NT2/D1 (cell line): ENCODE measurements around the gene SETD1B.

ENCODE experiments used
- DNase-seq: peaks from one replicate; pipeline ENCODE4 v3.0.0-alpha.2; 2011; ENCODE audit warnings: low read depth, low spot score
- H3K27me3 ChIP-seq: 2 replicates; pipeline ENCODE4 v1.6.0; 2011; ENCODE audit warnings: mild to moderate bottlenecking; ENCODE audit not compliant: insufficient read length, insufficient read depth
- H3K36me3 ChIP-seq: 2 replicates; pipeline ENCODE4 v1.6.1; 2011; ENCODE audit warnings: mild to moderate bottlenecking, low read length, mixed read lengths; ENCODE audit not compliant: insufficient read depth, insufficient read length
- H3K4me1 ChIP-seq: 2 replicates; pipeline ENCODE4 v1.5.1; 2011; ENCODE audit not compliant: insufficient read depth, insufficient read length
- H3K4me3 ChIP-seq: 2 replicates; pipeline ENCODE4 v1.5.1; 2011; ENCODE audit warnings: low read depth; ENCODE audit not compliant: insufficient read length
- H3K9ac ChIP-seq: 2 replicates; pipeline ENCODE4 v1.6.0; 2011; ENCODE audit warnings: low read depth; ENCODE audit not compliant: insufficient read length
- H3K9me3 ChIP-seq: 2 replicates; pipeline ENCODE4 v1.5.1; 2011; ENCODE audit warnings: mild to moderate bottlenecking, low read length; ENCODE audit not compliant: insufficient read depth
- SUZ12 ChIP-seq: IDR thresholded peaks from 2 replicates; pipeline ENCODE4 v1.6.1; 2011; ENCODE audit not compliant: insufficient read length, insufficient read depth; ENCODE audit errors: extremely low read depth
- YY1 ChIP-seq: IDR thresholded peaks from 2 replicates; pipeline ENCODE4 v1.6.1; 2011; ENCODE audit not compliant: insufficient read length, insufficient read depth
- ZNF274 ChIP-seq: IDR thresholded peaks from 2 replicates; pipeline ENCODE4 v1.6.1; 2011; ENCODE audit warnings: mild to moderate bottlenecking, low read depth, low read length

SETD1B gene

DNA sequence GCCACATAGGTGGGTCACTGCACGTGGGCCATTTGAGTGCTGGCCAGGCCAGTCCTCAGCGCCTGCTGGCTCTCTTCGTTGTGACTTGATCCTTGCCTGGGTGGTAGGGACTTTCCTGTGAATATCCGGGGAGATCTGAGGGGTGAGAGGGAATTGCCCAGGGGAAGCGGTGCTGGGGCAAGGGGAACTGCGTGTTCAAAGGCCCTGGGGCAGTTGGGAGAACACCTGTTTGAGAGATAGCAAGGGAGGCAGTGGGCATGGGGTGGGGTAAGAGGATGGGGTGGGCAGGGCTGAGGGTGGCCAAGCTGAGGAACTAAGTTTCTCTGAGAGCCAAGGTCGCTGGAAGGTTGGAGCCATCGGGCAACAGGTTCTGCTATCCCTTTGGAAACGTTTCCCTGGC is 25.0 kb downstream of the SETD1B start:
- no peaks in the 10 kb centered on the region for H3K9me3 ChIP-seq
- no peak overlapping the region for H3K9ac ChIP-seq
- H3K27me3 ChIP-seq = no peaks in the 10 kb centered on the region
- TF ChIP-seq YY1 = no peak
- no peak for TF ChIP-seq ZNF274
- no peak for TF ChIP-seq SUZ12
- no peak overlapping the region for H3K4me3 ChIP-seq
- peaks cover 5% of the 10 kb centered on the region for H3K4me1 ChIP-seq
- no peak for DNase-seq
- peaks cover 83% of the 10 kb centered on the region for H3K36me3 ChIP-seq

DNA sequence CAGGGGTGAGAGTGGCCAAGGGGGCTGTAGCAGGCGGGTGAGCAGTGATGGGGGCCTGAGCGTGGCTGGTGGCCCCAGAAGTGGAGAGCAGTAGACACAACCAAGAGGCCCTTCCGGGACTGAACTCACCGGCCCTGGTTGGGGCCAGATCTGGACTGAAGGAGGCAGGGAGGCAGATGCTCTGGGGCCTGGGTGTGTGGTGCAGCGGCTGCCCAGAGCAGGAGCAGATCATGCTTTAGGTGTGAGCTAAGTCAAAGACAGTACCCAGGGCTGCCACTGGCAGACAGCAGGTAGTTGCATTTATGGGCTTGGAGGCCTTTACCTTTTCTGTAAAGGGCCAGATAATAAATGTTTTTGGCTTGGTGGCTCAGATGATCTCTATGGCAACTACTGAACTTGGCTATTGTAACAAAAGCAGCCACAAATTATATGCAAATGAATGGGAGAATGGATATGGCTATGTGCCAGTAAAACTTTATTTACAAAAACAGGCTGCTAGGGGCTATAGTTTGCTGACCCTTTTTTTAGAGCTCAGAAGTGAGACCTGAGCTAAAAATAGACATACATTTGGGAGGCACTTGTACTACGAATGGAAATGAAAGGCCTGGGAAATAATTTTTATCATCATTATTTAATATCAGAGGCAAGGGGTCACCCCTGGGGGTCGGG is 25.6 kb downstream of the SETD1B start:
- Histone ChIP-seq H3K9me3 (no peaks in the 10 kb centered on the region), H3K36me3 (peaks cover 78% of the 10 kb centered on the region), H3K27me3 (no peaks in the 10 kb centered on the region), H3K4me3 (no peak overlapping the region), H3K9ac (no peak overlapping the region), H3K4me1 (peaks cover 5% of the 10 kb centered on the region)
- TF ChIP-seq YY1 (no peak), ZNF274 (no peak), SUZ12 (no peak)
- DNase-seq = no peak

DNA sequence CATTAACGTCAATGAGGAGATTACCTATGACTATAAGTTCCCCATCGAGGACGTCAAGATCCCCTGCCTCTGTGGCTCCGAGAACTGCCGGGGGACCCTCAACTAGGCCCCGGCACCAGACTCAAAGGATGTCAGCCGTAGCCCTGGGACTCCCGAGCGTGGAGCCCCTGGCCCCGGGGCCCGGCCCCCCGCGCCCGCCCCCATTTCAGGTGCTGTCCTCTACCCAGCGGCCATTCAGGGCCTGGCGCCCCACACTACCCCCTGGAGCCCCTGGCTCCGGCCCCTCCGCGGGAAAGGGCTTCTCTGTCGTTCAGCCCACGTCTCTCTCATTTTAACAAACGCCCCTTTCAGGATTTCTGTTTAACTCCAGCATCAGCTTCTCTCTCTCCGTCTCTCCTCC is 26.3 kb downstream of the SETD1B start:
- Histone ChIP-seq H3K4me1 (peaks cover 5% of the 10 kb centered on the region), H3K9ac (no peak overlapping the region), H3K36me3 (peaks cover 71% of the 10 kb centered on the region), H3K27me3 (no peaks in the 10 kb centered on the region), H3K4me3 (no peak overlapping the region), H3K9me3 (no peaks in the 10 kb centered on the region)
- TF ChIP-seq YY1 (no peak), SUZ12 (no peak), ZNF274 (no peak)
- DNase-seq = no peak

DNA sequence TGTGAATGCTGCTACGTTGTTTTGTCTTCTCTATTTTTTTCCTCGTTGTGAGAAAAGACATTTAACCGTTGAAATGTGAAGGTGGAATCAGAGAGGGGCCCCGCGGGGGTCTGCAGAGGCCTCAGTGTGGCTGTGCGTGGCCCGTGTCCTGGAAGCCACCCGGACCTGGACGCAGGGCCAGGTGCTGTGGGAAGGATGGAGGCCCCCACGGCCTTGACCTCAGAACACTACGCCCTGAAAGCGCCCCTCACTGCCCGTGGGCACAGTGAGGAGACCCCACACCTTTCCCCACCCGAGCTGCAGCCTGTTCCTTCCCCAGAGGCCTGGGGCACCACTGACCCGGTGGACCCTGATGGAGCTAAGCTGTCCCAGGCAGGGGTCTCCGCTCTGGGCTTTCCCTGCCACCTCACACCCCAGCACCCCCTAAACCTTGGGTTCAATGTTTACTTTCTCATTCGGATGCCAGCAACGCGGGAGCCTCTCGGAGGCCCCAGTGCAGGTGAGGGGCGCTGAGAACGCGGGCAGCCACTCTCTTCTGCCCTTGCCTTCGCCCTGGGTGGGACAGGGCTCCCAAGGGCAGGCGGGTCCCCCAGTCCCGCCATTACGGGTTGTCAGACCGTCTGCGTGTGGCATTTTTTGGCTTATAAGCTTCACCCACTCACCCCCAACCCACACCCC is 26.9 kb downstream of the SETD1B start:
- no peaks in the 10 kb centered on the region for H3K27me3 ChIP-seq
- no peak overlapping the region for H3K4me3 ChIP-seq
- peaks cover 5% of the 10 kb centered on the region for H3K4me1 ChIP-seq
- H3K36me3 ChIP-seq = peaks cover 67% of the 10 kb centered on the region
- no peak for TF ChIP-seq YY1
- no peak for TF ChIP-seq SUZ12
- TF ChIP-seq ZNF274 = no peak
- DNase-seq = no peak
- H3K9ac ChIP-seq = no peak overlapping the region
- H3K9me3 ChIP-seq = no peaks in the 10 kb centered on the region

DNA sequence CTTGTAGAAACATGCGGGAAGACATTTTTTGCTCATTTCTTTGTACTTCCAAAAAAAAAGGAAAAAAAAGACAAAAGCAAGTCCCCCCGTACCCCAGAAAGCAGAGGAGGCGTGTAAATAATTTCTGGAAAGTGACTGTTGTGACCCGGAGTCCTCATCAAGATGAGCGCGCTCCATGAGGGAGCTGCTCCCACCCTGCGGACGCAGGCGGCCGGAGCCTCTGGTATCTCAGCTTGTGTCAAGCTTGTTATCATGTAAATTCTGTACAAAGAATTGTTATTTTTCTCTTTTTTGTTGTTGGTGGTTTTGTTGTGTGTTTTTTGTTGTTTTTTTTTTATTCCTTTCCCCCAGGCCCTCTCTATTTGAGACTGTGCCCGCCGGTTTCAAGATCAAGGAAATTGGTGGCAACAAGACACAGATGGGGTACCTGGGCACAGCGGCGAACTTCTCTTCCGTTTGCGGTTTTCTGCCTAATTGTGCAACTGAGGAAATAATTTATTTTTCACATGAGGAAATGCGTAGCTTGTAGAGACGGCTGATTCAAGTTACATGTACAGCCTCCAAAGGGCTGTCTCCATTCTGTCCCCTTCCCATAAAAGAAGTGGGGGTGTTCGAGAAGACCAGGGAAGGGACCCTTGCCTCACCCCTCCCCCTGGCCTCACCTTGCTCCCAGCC is 27.9 kb downstream of the SETD1B start:
- peaks cover 5% of the 10 kb centered on the region for H3K4me1 ChIP-seq
- peaks cover 57% of the 10 kb centered on the region for H3K36me3 ChIP-seq
- no peaks in the 10 kb centered on the region for H3K27me3 ChIP-seq
- no peak for DNase-seq
- TF ChIP-seq YY1 (no peak), SUZ12 (no peak), ZNF274 (no peak)
- no peak overlapping the region for H3K9ac ChIP-seq
- H3K4me3 ChIP-seq = no peak overlapping the region
- no peaks in the 10 kb centered on the region for H3K9me3 ChIP-seq

DNA sequence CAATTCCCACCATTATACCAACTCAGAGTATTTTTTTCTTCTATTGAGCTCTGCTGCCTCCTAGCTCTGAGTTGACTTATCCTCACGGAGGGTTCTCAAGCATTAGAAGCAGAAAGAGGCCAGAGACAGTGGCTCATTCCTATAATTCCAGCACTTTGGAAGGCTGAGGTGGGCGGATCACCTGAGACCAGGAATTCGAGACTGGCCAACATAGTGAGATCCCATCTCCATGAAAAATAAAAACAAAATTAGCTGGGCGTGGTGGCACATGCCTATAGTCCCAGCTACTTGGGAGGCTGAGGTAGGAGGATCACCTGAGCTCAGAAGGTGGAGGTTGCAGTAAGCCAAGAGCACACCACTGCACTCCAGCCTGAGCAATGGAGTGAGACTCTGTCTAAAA is 33.9 kb downstream of the SETD1B start:
- Histone ChIP-seq H3K9ac (no peak overlapping the region), H3K9me3 (no peaks in the 10 kb centered on the region), H3K4me1 (no peaks in the 10 kb centered on the region), H3K27me3 (no peaks in the 10 kb centered on the region), H3K36me3 (no peaks in the 10 kb centered on the region), H3K4me3 (no peak overlapping the region)
- TF ChIP-seq SUZ12 (no peak), ZNF274 (no peak), YY1 (no peak)
- DNase-seq = no peak

DNA sequence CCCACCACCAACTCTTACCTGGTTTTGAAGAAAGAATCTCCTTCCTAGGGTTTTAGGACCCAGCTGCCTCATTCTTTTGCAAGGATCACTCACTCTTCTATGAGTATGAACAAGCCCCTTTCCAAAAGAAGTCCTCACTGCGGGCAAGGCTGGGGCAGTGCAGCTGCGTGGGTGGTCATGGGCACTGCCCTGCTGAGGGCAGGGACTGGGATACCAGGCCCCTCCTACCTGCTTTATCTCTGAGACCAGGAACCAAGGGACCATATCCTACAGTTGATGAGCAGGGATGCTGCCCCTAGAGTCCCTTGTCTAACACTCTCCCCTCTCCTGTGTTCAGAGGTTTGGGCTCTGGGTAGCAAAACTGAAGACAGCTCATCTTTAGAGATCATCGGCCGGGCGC is 34.3 kb downstream of the SETD1B start:
- Histone ChIP-seq H3K9ac (no peak overlapping the region), H3K36me3 (no peaks in the 10 kb centered on the region), H3K4me1 (no peaks in the 10 kb centered on the region), H3K27me3 (no peaks in the 10 kb centered on the region), H3K9me3 (no peaks in the 10 kb centered on the region), H3K4me3 (no peak overlapping the region)
- DNase-seq = no peak
- TF ChIP-seq SUZ12 = no peak
- TF ChIP-seq ZNF274 = no peak
- no peak for TF ChIP-seq YY1
